ENCODE data around the gene EGFL7.

Gene EGFL7

GRCh38 chr9:136675477-136676296, 13.0 kb downstream of the EGFL7 start:
- no peak for DNase-seq

- DNase-seq, result no peak
These were observed 13.6 kb downstream of the EGFL7 start for GRCh38 chr9:136676297-136676794.

- no peak for DNase-seq
These were observed 14.4 kb downstream of the EGFL7 start for GRCh38 chr9:136676920-136677686.

GRCh38 chr9:136678034-136678433, 15.3 kb downstream of the EGFL7 start:
- DNase-seq, result no peak

DNA sequence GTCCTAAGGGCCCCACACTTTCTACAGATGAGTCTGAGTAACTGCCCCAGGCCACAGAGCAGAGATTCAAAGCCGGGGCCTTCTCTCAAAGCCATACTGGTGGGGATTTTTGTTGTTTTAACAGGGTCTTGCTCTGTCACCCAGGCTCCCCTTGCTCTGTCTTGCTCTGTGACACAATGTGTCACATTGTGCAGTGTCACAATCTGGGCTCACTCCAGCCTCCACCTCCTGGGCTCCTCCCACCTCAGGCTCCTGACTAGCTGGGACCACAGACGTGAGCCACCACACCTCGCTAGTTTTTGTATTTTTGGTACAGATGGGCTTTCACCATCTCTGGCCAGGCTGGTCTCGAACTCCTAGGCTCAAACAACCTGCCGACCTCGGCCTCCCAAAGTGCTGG, 15.9 kb downstream of the EGFL7 start:
- DNase-seq, result no peak

DNA sequence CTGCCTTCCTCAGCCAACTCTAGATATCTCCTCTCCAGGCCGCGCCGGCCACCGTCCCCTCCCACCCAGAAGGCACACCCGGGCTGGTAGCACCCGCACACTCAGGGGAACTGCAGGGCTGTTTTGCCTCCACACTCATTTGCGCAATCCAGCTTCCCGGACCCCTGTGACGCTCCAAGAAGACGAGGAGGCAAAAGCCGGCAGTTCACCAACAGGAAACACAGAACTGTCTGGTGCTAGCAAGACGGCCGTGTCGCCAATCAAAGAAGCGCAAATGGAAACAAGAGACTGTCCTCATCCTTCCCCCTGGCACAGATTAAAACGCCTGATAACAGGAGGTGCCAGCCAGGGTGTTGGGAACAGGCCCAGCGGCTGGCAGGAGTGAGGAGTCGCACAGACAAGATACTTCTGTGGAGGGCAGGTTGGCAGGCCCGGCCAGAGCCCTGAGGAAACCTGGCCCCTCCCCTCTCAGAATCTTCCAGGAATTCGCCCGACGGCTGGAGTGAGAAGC, 16.8 kb downstream of the EGFL7 start:
- DNase-seq, result no peak

DNA sequence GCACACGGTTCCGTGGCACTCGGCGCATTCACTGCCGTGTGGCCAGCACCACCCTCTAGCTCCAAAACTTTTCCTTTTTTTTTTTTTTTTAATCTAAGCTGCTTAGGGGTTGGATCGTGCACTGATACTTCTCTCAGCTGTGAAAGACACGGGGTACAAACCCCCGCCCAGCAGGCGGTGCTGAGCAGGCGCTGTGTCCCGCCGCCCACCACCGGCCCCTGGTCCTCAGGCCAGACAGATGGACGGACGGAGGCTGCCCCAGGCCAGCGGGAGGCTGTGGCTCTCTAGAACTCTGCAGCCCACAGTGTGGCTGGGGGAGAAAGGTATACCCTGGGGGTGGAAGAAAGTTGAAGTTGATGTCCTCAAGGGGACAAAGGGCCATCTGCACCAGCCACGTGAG, 18.3 kb downstream of the EGFL7 start:
- DNase-seq, result no peak

- DNase-seq, result no peak
These were observed 19.4 kb downstream of the EGFL7 start for GRCh38 chr9:136681945-136682699.

- DNase-seq, result no peak
These were observed 20.0 kb downstream of the EGFL7 start for GRCh38 chr9:136682710-136683109.

- DNase-seq, result no peak
These were observed 20.5 kb downstream of the EGFL7 start for GRCh38 chr9:136683173-136683745.

DNA sequence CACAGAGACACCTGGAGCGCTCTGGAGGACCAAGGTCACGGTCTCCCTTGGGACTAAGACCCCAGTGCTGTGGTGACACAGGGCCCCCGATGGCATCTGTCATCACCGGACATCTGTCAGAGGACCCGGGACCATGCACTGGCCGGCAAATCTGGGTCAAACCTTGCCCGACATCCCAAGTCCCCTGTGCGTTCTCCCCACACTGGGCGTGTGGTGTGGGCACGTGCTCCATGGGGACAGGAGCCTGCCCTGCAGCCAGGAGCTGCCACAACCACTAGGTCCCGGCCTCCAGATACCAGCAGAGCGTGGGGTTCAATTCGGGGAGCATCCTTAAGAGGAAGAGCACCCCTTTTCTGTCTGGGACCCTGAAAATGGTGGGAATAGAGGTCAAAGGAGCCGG, 21.0 kb downstream of the EGFL7 start:
- DNase-seq, result no peak

DNA sequence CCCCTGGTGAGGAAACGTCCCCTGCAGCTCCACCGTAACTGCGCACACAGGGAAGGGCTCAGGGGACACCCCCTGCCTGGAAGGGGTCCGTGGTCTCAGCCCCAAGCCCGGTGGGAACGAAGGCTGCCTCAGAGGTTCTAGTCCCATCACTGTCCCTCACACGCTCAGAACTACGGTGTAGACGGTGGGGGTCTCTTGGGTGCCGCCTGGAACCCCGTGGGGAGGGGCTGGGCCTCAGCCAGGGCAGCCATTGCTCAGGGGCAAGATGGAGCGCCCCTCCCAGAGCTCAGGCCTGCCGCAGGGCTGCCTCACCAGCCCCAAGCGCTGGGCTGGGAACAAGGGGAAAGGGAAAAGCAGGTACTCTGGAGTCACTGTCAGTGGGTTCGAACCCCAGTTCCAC, 21.6 kb downstream of the EGFL7 start:
- DNase-seq, result no peak

- DNase-seq, result no peak
These were observed 22.1 kb downstream of the EGFL7 start for GRCh38 chr9:136684799-136685198.

- no peak for DNase-seq
These were observed 22.5 kb downstream of the EGFL7 start for GRCh38 chr9:136685216-136685615.

- no peak for DNase-seq
These were observed 23.2 kb downstream of the EGFL7 start for GRCh38 chr9:136685790-136686533.

DNA sequence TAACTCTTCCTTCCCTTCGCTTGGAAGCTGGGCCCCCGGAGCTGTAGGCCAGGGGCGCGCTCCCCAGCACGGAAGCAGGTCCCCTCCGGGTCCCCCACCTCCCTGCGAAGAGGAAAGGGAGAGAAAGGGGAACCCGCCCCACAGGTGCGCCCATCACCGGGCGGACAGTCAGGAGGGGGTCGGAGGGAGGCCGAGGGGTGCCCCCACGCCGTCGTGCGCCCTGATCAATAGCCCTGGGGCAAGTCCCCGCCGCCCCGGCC, 23.7 kb downstream of the EGFL7 start:
- no peak for DNase-seq

GRCh38 chr9:136686794-136687711, 24.3 kb downstream of the EGFL7 start, which contains the start of gene AGPAT2:
Gene AGPAT2 (minus strand): TSS chr9:136687457. CDS start chr9:136687357, 100 bp downstream.
- peak; percentile 68 for DNase-seq

DNA sequence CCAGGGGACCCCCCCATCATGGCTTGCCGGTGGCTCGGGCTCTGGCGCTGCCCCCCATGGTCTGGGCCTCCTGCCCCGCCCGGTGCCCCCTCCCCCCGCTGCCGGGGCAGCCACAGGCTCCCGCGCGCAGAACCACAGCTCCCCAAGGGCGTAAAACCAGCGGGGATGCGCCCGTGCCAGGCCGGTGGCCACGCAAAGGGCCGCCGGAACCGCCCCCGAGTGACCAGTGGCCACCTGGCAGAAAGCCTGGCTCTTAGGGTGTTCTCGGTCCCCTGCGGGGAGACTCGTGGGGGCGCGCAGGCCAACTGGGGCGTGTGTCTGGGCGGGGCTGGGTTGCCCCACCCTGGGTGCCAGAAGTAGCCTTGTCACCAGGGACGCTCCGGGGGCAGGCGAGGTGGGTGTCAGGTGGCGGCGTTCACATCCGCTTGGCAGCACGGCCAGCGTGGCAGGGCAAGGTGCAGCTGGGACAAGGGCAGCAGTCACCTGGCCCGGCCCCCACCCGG, 25.1 kb downstream of the EGFL7 start:
- DNase-seq, result peak; percentile 13

GRCh38 chr9:136688274-136689107, 25.8 kb downstream of the EGFL7 start:
- DNase-seq, result no peak

DNA sequence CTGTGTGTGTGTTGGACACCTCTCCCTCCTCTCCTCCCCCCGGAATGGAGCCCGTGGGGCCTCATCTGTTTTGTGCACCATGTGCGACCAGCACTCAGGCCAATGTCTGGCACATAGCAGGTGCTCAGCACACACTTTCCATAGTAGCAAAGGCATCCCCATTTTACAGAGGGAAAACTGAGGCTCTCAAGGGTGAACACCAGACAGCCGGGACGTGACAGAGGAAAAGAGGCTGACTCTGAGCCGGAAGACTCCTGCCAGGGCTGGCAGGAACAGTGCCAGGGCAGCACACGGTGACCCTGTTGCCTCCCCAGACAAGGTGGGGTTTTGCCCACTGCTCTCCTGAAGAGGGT, 26.4 kb downstream of the EGFL7 start:
- no peak for DNase-seq

Measured in CD4-positive, alpha-beta T cell treated with Interleukin-17A for 1 hour (primary cell).